GM12878 (cell line): ENCODE measurements around the gene SNRPA. TPM values are rescaled to one million over a fixed set of nuclear protein-coding genes. Genes with fewer than 3 reads are reported as not detected.
A peak's percentile ranks its signal among the peaks of the same experiment; 100 is the strongest.

Source experiments
- BHLHE40 ChIP-seq, 2 experiments: fragments of 450-650 bp in 1 of 2; IDR thresholded peaks; 2 replicates each; pipeline ENCODE4 v1.6.1; 2011 to 2017; ENCODE audit warnings: low read depth in 2 of 2, borderline replicate concordance in 1 of 2, improper control_type of control experiment in 1 of 2, low read length in 1 of 2, mild to moderate bottlenecking in 1 of 2
- CHD2 ChIP-seq: IDR thresholded peaks from 2 replicates; pipeline ENCODE4 v1.6.1; 2011; ENCODE audit warnings: low read depth, low read length, improper control_type of control experiment, borderline replicate concordance
- CHD4 ChIP-seq: fragments of 200-600 bp; sonication (generic); IDR thresholded peaks from 2 replicates; pipeline ENCODE4 v1.6.1; 2016; ENCODE audit warnings: mild to moderate bottlenecking
- E2F8 ChIP-seq: fragments of 450-650 bp; IDR thresholded peaks from 2 replicates; pipeline ENCODE4 v1.6.1; 2018; ENCODE audit warnings: mild to moderate bottlenecking, low read depth, moderate library complexity; ENCODE audit not compliant: partially characterized antibody
- HDAC6 ChIP-seq: fragments of 200-600 bp; sonication (generic); IDR thresholded peaks from one replicate; pipeline ENCODE4 v1.8.0; 2017; ENCODE audit warnings: antibody characterized with exemption; ENCODE audit not compliant: unreplicated experiment
- MEF2B ChIP-seq: fragments of 450-650 bp; IDR thresholded peaks from 2 replicates; pipeline ENCODE4 v1.6.1; 2018; ENCODE audit warnings: mild to moderate bottlenecking, moderate library complexity; ENCODE audit not compliant: partially characterized antibody, poor library complexity, severe bottlenecking
- MXI1 ChIP-seq: fragments of 150-350 bp; IDR thresholded peaks from 2 replicates; pipeline ENCODE4 v1.6.1; 2011; ENCODE audit warnings: low read depth, mild to moderate bottlenecking, inconsistent platforms, low read length, improper control_type of control experiment
- MYB ChIP-seq: fragments of 150-350 bp; IDR thresholded peaks from 2 replicates; pipeline ENCODE4 v1.6.1; 2014; ENCODE audit warnings: mild to moderate bottlenecking, low read depth, low read length, borderline replicate concordance
- NFYA ChIP-seq: IDR thresholded peaks from 2 replicates; pipeline ENCODE4 v1.6.1; 2011; ENCODE audit warnings: low read depth, mild to moderate bottlenecking, low read length, improper control_type of control experiment, borderline replicate concordance
- NR2C1 ChIP-seq: fragments of 450-650 bp; IDR thresholded peaks from 2 replicates; pipeline ENCODE4 v1.6.1; 2017; ENCODE audit warnings: antibody characterized with exemption, mild to moderate bottlenecking, moderate library complexity
- SKIL ChIP-seq: fragments of 450-650 bp; IDR thresholded peaks from 2 replicates; pipeline ENCODE4 v1.6.1; 2017; ENCODE audit warnings: mild to moderate bottlenecking, low read depth, inconsistent platforms; ENCODE audit not compliant: poor library complexity, severe bottlenecking
- SMARCA5 ChIP-seq: fragments of 450-650 bp; IDR thresholded peaks from 2 replicates; pipeline ENCODE4 v1.6.1; 2017; ENCODE audit warnings: mild to moderate bottlenecking
- SMC3 ChIP-seq: IDR thresholded peaks from 2 replicates; pipeline ENCODE4 v1.6.1; 2011; ENCODE audit warnings: low read length, improper control_type of control experiment, borderline replicate concordance
- SREBF1 ChIP-seq: IDR thresholded peaks from 2 replicates; pipeline ENCODE4 v1.6.1; 2012; ENCODE audit warnings: mild to moderate bottlenecking, low read length
- TARDBP ChIP-seq: IDR thresholded peaks from 2 replicates; pipeline ENCODE4 v1.6.1; 2016; ENCODE audit warnings: borderline replicate concordance
- ZBED1 ChIP-seq: IDR thresholded peaks from 2 replicates; pipeline ENCODE4 v1.6.1; 2016; ENCODE audit warnings: borderline replicate concordance
- polyA plus RNA-seq, 11 experiments: library from polyadenylated mRNA; depleted of rRNA in 4 of 11; unstranded in 6 of 11; stranded (reverse) in 5 of 11; fragments of >200 nt; fragmentation: Nextera tagmentation in 4 of 11; fragmentation: Illumina TruSeq in 1 of 11; extraction: Ambion mirVana in 4 of 11; extraction: Trizol in 1 of 11; gene quantifications; 1 replicate in 1 of 11; 2 replicates in 10 of 11; pipeline versions ENCODE4 v1.2.1 to v1.2.3, GENCODE V29; 2011 to 2016; ENCODE audit warnings: inconsistent platforms in 2 of 11, missing spikeins in 2 of 11, low read depth in 1 of 11
- total RNA-seq, 4 experiments: library from RNA; depleted of rRNA in 3 of 4; stranded (reverse); fragments of >200 nt in 3 of 4; fragmentation: Illumina TruSeq in 1 of 4; extraction: Trizol in 1 of 4; gene quantifications; 2 replicates each; pipeline versions ENCODE4 v1.2.1 to v1.2.3, GENCODE V29; 2013 to 2021
- TF ChIP-seq, protein P1 (sequence below): fragments of 450-650 bp; IDR thresholded peaks from 2 replicates; pipeline ENCODE4 v1.6.1; 2016; ENCODE audit warnings: mild to moderate bottlenecking
- TF ChIP-seq, protein P2 (sequence below): fragments of 150-350 bp; IDR thresholded peaks from 2 replicates; pipeline ENCODE4 v1.6.1; 2016; ENCODE audit warnings: low read depth, low read length

SNRPA gene
- total and polyA plus RNA-seq, 10 of the 15 experiments (the other 5 are each of a cell fraction or from before 2014, with no cell fraction given): 14.8 to 299 (median 202) TPM

- TF ChIP-seq, protein P1, sequence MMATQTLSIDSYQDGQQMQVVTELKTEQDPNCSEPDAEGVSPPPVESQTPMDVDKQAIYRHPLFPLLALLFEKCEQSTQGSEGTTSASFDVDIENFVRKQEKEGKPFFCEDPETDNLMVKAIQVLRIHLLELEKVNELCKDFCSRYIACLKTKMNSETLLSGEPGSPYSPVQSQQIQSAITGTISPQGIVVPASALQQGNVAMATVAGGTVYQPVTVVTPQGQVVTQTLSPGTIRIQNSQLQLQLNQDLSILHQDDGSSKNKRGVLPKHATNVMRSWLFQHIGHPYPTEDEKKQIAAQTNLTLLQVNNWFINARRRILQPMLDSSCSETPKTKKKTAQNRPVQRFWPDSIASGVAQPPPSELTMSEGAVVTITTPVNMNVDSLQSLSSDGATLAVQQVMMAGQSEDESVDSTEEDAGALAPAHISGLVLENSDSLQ: peak; percentile 82
- TF ChIP-seq BHLHE40 (IDR thresholded peaks at IDR 0.05; ENCODE audit: borderline replicate concordance in 1 of 2, low read depth in 2 of 2, low read length in 1 of 2): peak; percentile 63 to 84; a peak in 3 of 4 replicates
- no peak for TF ChIP-seq E2F8
- TF ChIP-seq, protein P2, sequence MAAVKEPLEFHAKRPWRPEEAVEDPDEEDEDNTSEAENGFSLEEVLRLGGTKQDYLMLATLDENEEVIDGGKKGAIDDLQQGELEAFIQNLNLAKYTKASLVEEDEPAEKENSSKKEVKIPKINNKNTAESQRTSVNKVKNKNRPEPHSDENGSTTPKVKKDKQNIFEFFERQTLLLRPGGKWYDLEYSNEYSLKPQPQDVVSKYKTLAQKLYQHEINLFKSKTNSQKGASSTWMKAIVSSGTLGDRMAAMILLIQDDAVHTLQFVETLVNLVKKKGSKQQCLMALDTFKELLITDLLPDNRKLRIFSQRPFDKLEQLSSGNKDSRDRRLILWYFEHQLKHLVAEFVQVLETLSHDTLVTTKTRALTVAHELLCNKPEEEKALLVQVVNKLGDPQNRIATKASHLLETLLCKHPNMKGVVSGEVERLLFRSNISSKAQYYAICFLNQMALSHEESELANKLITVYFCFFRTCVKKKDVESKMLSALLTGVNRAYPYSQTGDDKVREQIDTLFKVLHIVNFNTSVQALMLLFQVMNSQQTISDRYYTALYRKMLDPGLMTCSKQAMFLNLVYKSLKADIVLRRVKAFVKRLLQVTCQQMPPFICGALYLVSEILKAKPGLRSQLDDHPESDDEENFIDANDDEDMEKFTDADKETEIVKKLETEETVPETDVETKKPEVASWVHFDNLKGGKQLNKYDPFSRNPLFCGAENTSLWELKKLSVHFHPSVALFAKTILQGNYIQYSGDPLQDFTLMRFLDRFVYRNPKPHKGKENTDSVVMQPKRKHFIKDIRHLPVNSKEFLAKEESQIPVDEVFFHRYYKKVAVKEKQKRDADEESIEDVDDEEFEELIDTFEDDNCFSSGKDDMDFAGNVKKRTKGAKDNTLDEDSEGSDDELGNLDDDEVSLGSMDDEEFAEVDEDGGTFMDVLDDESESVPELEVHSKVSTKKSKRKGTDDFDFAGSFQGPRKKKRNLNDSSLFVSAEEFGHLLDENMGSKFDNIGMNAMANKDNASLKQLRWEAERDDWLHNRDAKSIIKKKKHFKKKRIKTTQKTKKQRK: no peak
- TF ChIP-seq SMARCA5: peak; percentile 79
- TF ChIP-seq MYB: no peak
- no peak for TF ChIP-seq NFYA
- no peak for TF ChIP-seq HDAC6
- TF ChIP-seq SMC3: no peak
- TF ChIP-seq ZBED1: no peak
- TF ChIP-seq NR2C1: peak; percentile 55
- TF ChIP-seq SKIL: no peak
- TF ChIP-seq TARDBP: no peak
- TF ChIP-seq MXI1: peak; percentile 52
- no peak for TF ChIP-seq CHD4
- TF ChIP-seq MEF2B: peak; percentile 8
- no peak for TF ChIP-seq SREBF1
- TF ChIP-seq CHD2: peak; percentile 53
Measured at GRCh38 chr19:40716482-40717324, 34.3 kb upstream of the SNRPA start, which contains the start of the genes COQ8B and ITPKC (continued).
